HepG2 (cell line): ENCODE results near the gene BEAN1. TPM values are rescaled to one million over a fixed set of nuclear protein-coding genes. Genes with fewer than 3 reads are reported as not detected.

Experiments
- DR1 ChIP-seq: sonication (generic); formaldehyde crosslinking; IDR thresholded peaks from 2 replicates; pipeline ENCODE4 v1.8.0; 2021; ENCODE audit warnings: mild to moderate bottlenecking, missing genetic modification reagents, inconsistent platforms
- ELF4 ChIP-seq: sonication (generic); formaldehyde crosslinking; IDR thresholded peaks from 2 replicates; pipeline ENCODE4 v1.5.0; 2020; ENCODE audit warnings: missing genetic modification reagents, mild to moderate bottlenecking, moderate library complexity, borderline replicate concordance
- GATAD2A ChIP-seq: IDR thresholded peaks from 2 replicates; pipeline ENCODE4 v1.6.1; 2016
- RARA ChIP-seq: IDR thresholded peaks from 2 replicates; pipeline ENCODE4 v1.6.1; 2016; ENCODE audit warnings: missing genetic modification reagents, missing compliant biosample characterization
- SOX13 ChIP-seq, 3 experiments: fragments of 450-650 bp in 1 of 3; sonication (generic) in 1 of 3; formaldehyde crosslinking in 1 of 3; IDR thresholded peaks in 2 of 3; conservative IDR thresholded peaks in 1 of 3; 2 replicates each; pipeline versions ENCODE4 v1.5.0 to v1.6.1; 2016 to 2020; ENCODE audit warnings: antibody characterized with exemption in 1 of 3, mild to moderate bottlenecking in 1 of 3, missing compliant biosample characterization in 1 of 3, missing genetic modification reagents in 1 of 3, moderate library complexity in 1 of 3
- SOX5 ChIP-seq: IDR thresholded peaks from 2 replicates; pipeline ENCODE4 v1.6.1; 2016; ENCODE audit warnings: borderline replicate concordance
- ZBTB2 ChIP-seq: sonication (generic); formaldehyde crosslinking; IDR thresholded peaks from 2 replicates; pipeline ENCODE4 v1.8.0; 2022; ENCODE audit warnings: low read depth, missing genetic modification reagents
- ZNF224 ChIP-seq: sonication (generic); formaldehyde crosslinking; IDR thresholded peaks from 2 replicates; pipeline ENCODE4 v1.5.0; 2020; ENCODE audit warnings: mild to moderate bottlenecking, missing genetic modification reagents
- ZNF225 ChIP-seq: sonication (generic); formaldehyde crosslinking; IDR thresholded peaks from 2 replicates; pipeline ENCODE4 v1.4.0; 2020; ENCODE audit warnings: mild to moderate bottlenecking, missing genetic modification reagents
- ZNF274 ChIP-seq: sonication (generic); formaldehyde crosslinking; IDR thresholded peaks from 2 replicates; pipeline ENCODE4 v1.5.1; 2020; ENCODE audit warnings: mild to moderate bottlenecking, missing genetic modification reagents
- ZNF569 ChIP-seq: sonication (generic); formaldehyde crosslinking; IDR thresholded peaks from 2 replicates; pipeline ENCODE4 v1.5.0; 2020; ENCODE audit warnings: mild to moderate bottlenecking, missing genetic modification reagents, moderate library complexity, borderline replicate concordance
- polyA plus RNA-seq, 8 experiments: library from polyadenylated mRNA; depleted of rRNA in 3 of 8; stranded (reverse) in 7 of 8; unstranded in 1 of 8; fragments of >200 nt; fragmentation: Illumina TruSeq in 4 of 8; extraction: Trizol in 4 of 8; gene quantifications; 2 replicates each; pipeline versions ENCODE4 v1.2.1 to v1.2.3, GENCODE V29; 2011 to 2016; ENCODE audit warnings: low read depth in 4 of 8, missing spikeins in 1 of 8, mixed read lengths in 1 of 8; ENCODE audit not compliant: insufficient read depth in 1 of 8
- total RNA-seq, 5 experiments: library from RNA; depleted of rRNA; stranded (reverse); fragments of >200 nt; fragmentation: Illumina TruSeq; extraction: Trizol; gene quantifications; 2 replicates each; pipeline ENCODE4 v1.2.3, GENCODE V29; 2016; ENCODE audit warnings: low read depth in 1 of 5
- TF ChIP-seq, protein P1 (sequence below): IDR thresholded peaks from 2 replicates; pipeline ENCODE4 v1.6.1; 2012; ENCODE audit warnings: inconsistent platforms

Gene BEAN1
- total and polyA plus RNA-seq, 2 of the 13 experiments (the other 11 are each of a cell fraction or from before 2014, with no cell fraction given) = 0.53 to 1.4 TPM

DNA sequence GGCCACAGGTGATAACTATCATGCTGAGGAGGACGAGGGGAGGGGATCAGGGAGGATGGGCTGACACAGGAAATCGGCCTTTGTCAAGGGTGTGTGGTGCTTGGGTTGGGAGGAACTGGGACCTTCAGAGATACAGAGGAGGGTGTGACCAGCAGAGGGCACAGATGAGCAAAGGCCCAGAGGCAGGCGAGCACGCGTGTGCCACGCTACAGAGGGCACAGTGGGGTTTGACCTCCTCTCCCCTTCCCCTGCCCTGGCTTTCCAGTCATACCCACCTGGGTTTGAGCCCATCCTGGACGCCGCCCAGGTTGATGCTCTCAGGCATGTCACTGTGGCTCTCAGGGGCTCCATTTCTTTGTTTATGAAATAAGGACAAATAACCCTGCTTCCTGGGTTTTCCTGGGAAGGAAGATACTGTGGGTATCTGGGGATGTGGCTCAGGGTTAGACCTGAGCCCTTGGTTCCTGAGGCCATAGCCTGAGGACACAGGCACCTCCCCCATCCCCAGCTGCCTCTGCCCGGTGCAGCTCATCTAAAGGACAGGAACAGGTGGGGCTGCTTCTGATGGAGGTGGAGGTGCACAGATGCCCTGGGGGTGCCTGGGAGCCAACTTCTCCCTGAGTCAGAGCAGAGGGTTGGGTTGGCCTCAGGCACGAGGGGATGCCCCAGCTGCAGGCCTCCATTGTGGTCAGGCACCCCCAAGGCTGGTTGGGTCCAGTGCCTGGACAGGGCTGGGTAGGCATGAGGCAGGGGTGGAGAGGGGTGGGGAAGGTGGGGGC, 51.8 kb downstream of the BEAN1 start (continued):
- TF ChIP-seq ZNF569 (CRISPR knock-in tag) (no peak), ZNF224 (CRISPR knock-in tag) (peak; percentile 47; the same call in 1 of the 2 replicates), DR1 (CRISPR knock-in tag) (no peak), ELF4 (CRISPR knock-in tag) (no peak), RARA (CRISPR knock-in tag) (0 out of 2 replicates have a peak, but pooled peaks have one; percentile 25), ZNF274 (CRISPR knock-in tag) (peak; percentile 50; the same call in 1 of the 2 replicates), ZBTB2 (CRISPR knock-in tag) (no peak), SOX5 (CRISPR knock-in tag) (peak; percentile 43; the same call in 1 of the 2 replicates), SOX13 (IDR thresholded peaks at IDR 0.05) (no peak), SOX13 (CRISPR knock-in tag; conservative IDR thresholded peaks at IDR 0.05 in 1 of 2, IDR thresholded peaks at IDR 0.05 in 1 of 2) (0 out of 4 replicates have a peak, but pooled peaks of 1 of the 2 experiments have one; percentile 11), GATAD2A (peak; percentile 64), ZNF225 (CRISPR knock-in tag) (no peak)
- TF ChIP-seq, protein P1, sequence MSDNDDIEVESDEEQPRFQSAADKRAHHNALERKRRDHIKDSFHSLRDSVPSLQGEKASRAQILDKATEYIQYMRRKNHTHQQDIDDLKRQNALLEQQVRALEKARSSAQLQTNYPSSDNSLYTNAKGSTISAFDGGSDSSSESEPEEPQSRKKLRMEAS = peak; percentile 71; the same call in 1 of the 2 replicates
- TF ChIP-seq, all 625 proteins: peak for 97
